Caki2 (cell line): ENCODE measurements around the gene UBE3C. TPM values are rescaled to one million over a fixed set of nuclear protein-coding genes. Genes with fewer than 3 reads are reported as not detected.

Experiments
- DNase-seq: peaks from one replicate; pipeline ENCODE4 v3.0.0-alpha.2; 2015; ENCODE audit warnings: low read depth
- in situ Hi-C: cut with HindIII; loops from 2 replicates; pipeline ENCODE4 v1.10.0; 2016; ENCODE audit warnings: low sequenced_read_pairs, low pct_unique_long_range_greater_than_20kb, mixed read lengths
- total RNA-seq: library from RNA; depleted of rRNA; stranded (reverse); fragments of >200 nt; shearing (Covaris generic); gene quantifications from 2 replicates; pipeline ENCODE4 v1.2.3, GENCODE V29; 2014; ENCODE audit warnings: low replicate concordance; rRNA removed

Gene UBE3C
- total RNA-seq, 1 experiment from 2014 or later = 40.6 TPM

- in situ Hi-C loops = no loop called here
- no peak for DNase-seq
Observed at GRCh38 chr7:157294773-157295172, 156.0 kb downstream of the UBE3C start.

- in situ Hi-C loops = no loop called here
- no peak for DNase-seq
Observed at GRCh38 chr7:157295338-157295737, 156.6 kb downstream of the UBE3C start.

- no peak for DNase-seq
- in situ Hi-C loops = no loop called here
Observed at GRCh38 chr7:157297185-157297584, 158.5 kb downstream of the UBE3C start.

- DNase-seq = no peak
- in situ Hi-C loops = no loop called here
Observed at GRCh38 chr7:157299317-157299612, 160.5 kb downstream of the UBE3C start.

GRCh38 chr7:157299613-157300368 lies 161.1 kb downstream of the UBE3C start:
- DNase-seq = peak; percentile 71
- in situ Hi-C loops = no loop called here

- no peak for DNase-seq
- in situ Hi-C loops = no loop called here
Observed at GRCh38 chr7:157300369-157300825, 161.7 kb downstream of the UBE3C start.

GRCh38 chr7:157301610-157302120 lies 162.9 kb downstream of the UBE3C start:
- DNase-seq = no peak
- in situ Hi-C loops = no loop called here

GRCh38 chr7:157306846-157307838 lies 168.4 kb downstream of the UBE3C start:
- no peak for DNase-seq
- in situ Hi-C loops = no loop called here

GRCh38 chr7:157309988-157310668 lies 171.4 kb downstream of the UBE3C start:
- peak; percentile 42 for DNase-seq
- in situ Hi-C loops = no loop called here

- in situ Hi-C loops = no loop called here
- DNase-seq = no peak
Observed at GRCh38 chr7:157310676-157311185, 172.0 kb downstream of the UBE3C start.

- in situ Hi-C loops = no loop called here
- no peak for DNase-seq
Observed at GRCh38 chr7:157312941-157313340, 174.2 kb downstream of the UBE3C start.

- in situ Hi-C loops = no loop called here
Observed at GRCh38 chr7:157313645-157314044, 174.9 kb downstream of the UBE3C start.

GRCh38 chr7:157318015-157318706 lies 179.4 kb downstream of the UBE3C start:
- DNase-seq = no peak

More at GRCh38 chr7:157313645-157314044, 174.9 kb downstream of the UBE3C start:
- DNase-seq = no peak

More at GRCh38 chr7:157318015-157318706, 179.4 kb downstream of the UBE3C start:
- in situ Hi-C loops = no loop called here

Other genes starting within 250 kb of the UBE3C start
- 75.3 and 78.3 TPM in 2 replicates for gene LMBR1, start 245.7 kb upstream of the UBE3C start, total RNA-seq
- 9.0 and 16.0 TPM in 2 replicates for gene NOM1, start 189.2 kb upstream of the UBE3C start, total RNA-seq
- gene MNX1, start 128.3 kb upstream of the UBE3C start, total RNA-seq = 14.5 and 19.5 TPM in 2 replicates
- 81.2 and 101 TPM in 2 replicates for gene DNAJB6, start 198.1 kb downstream of the UBE3C start, total RNA-seq